ENCODE results near the gene WWOX.

The WWOX gene

GRCh38 chr16:79018650-79019429 is 919.4 kb downstream of the WWOX start:
- no peaks in the 10 kb centered on the region for H3F3A ChIP-seq (ENCODE audit: insufficient read depth, low read length)
- no peak overlapping the region for H2AFZ ChIP-seq (ENCODE audit: low read length)
- H3K27ac ChIP-seq (ENCODE audit: low read length): no peak overlapping the region
- no peaks in the 10 kb centered on the region for H3K36me3 ChIP-seq (replicated peaks; ENCODE audit: insufficient read depth, low read length)
- no peak overlapping the region for H3K9ac ChIP-seq (ENCODE audit: low read length)
- H3K79me2 ChIP-seq (ENCODE audit: low read length): no peaks in the 10 kb centered on the region
- no peak overlapping the region for H3K4me2 ChIP-seq (ENCODE audit: low read depth, low read length)
- no peaks in the 10 kb centered on the region for H4K20me1 ChIP-seq (ENCODE audit: insufficient read depth, low read length)
- no peak overlapping the region for H3K4me3 ChIP-seq (ENCODE audit: low read length)
- no peaks in the 10 kb centered on the region for H3K4me1 ChIP-seq (ENCODE audit: low read length)
- no peaks in the 10 kb centered on the region for H3K9me2 ChIP-seq (replicated peaks; ENCODE audit: insufficient read depth, low read length)
- no peaks in the 10 kb centered on the region for H3K27me3 ChIP-seq (replicated peaks; ENCODE audit: insufficient read depth, low read length)
- no peaks in the 10 kb centered on the region for H3K9me3 ChIP-seq (replicated peaks; ENCODE audit: insufficient read depth, low read length)
- no peak for DNase-seq
- TF ChIP-seq, protein P1, sequence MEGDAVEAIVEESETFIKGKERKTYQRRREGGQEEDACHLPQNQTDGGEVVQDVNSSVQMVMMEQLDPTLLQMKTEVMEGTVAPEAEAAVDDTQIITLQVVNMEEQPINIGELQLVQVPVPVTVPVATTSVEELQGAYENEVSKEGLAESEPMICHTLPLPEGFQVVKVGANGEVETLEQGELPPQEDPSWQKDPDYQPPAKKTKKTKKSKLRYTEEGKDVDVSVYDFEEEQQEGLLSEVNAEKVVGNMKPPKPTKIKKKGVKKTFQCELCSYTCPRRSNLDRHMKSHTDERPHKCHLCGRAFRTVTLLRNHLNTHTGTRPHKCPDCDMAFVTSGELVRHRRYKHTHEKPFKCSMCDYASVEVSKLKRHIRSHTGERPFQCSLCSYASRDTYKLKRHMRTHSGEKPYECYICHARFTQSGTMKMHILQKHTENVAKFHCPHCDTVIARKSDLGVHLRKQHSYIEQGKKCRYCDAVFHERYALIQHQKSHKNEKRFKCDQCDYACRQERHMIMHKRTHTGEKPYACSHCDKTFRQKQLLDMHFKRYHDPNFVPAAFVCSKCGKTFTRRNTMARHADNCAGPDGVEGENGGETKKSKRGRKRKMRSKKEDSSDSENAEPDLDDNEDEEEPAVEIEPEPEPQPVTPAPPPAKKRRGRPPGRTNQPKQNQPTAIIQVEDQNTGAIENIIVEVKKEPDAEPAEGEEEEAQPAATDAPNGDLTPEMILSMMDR (IDR thresholded peaks at IDR 0.05; ENCODE audit: low read length): no peak
- TF ChIP-seq EZH2phosphoT487 (IDR thresholded peaks at IDR 0.05; ENCODE audit: low read length) (no peak), EZH2 (optimal IDR thresholded peaks at IDR 0.05; ENCODE audit: low read depth, low read length) (no peak)

DNA sequence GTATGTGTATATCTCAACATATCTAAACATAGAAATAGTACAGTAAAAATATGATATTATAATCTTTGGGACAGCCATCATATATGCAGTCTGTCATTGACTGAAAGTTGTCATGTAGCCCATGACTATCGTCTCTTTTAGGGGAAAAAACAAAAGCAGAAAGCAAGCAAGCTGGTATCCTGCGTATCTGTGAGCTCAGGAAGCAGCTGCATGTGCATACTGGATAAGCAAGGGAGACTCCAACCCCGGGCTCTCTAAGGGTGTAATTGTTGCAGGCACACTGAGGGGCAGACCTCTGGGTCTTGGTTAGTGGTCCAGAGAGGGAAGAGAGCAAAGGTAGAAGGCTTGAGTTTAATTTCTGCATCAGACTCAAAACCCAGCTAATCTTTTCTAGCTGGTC is 920.0 kb downstream of the WWOX start:
- H3K36me3 ChIP-seq (replicated peaks; ENCODE audit: insufficient read depth, low read length): no peaks in the 10 kb centered on the region
- H3F3A ChIP-seq (ENCODE audit: insufficient read depth, low read length): no peaks in the 10 kb centered on the region
- H3K27me3 ChIP-seq (replicated peaks; ENCODE audit: insufficient read depth, low read length): no peaks in the 10 kb centered on the region
- no peaks in the 10 kb centered on the region for H3K9me3 ChIP-seq (replicated peaks; ENCODE audit: insufficient read depth, low read length)
- TF ChIP-seq, protein P1 (IDR thresholded peaks at IDR 0.05; ENCODE audit: low read length): no peak
- TF ChIP-seq EZH2phosphoT487 (IDR thresholded peaks at IDR 0.05; ENCODE audit: low read length): no peak
- TF ChIP-seq EZH2 (optimal IDR thresholded peaks at IDR 0.05; ENCODE audit: low read depth, low read length): no peak
- H3K9ac ChIP-seq (ENCODE audit: low read length): no peak overlapping the region
- H2AFZ ChIP-seq (ENCODE audit: low read length): no peak overlapping the region
- no peak overlapping the region for H3K4me3 ChIP-seq (ENCODE audit: low read length)
- H3K4me2 ChIP-seq (ENCODE audit: low read depth, low read length): no peak overlapping the region
- no peaks in the 10 kb centered on the region for H3K4me1 ChIP-seq (ENCODE audit: low read length)
- no peak for DNase-seq
- H3K27ac ChIP-seq (ENCODE audit: low read length): no peak overlapping the region
- H3K9me2 ChIP-seq (replicated peaks; ENCODE audit: insufficient read depth, low read length): no peaks in the 10 kb centered on the region
- no peaks in the 10 kb centered on the region for H3K79me2 ChIP-seq (ENCODE audit: low read length)
- H4K20me1 ChIP-seq (ENCODE audit: insufficient read depth, low read length): no peaks in the 10 kb centered on the region

DNA sequence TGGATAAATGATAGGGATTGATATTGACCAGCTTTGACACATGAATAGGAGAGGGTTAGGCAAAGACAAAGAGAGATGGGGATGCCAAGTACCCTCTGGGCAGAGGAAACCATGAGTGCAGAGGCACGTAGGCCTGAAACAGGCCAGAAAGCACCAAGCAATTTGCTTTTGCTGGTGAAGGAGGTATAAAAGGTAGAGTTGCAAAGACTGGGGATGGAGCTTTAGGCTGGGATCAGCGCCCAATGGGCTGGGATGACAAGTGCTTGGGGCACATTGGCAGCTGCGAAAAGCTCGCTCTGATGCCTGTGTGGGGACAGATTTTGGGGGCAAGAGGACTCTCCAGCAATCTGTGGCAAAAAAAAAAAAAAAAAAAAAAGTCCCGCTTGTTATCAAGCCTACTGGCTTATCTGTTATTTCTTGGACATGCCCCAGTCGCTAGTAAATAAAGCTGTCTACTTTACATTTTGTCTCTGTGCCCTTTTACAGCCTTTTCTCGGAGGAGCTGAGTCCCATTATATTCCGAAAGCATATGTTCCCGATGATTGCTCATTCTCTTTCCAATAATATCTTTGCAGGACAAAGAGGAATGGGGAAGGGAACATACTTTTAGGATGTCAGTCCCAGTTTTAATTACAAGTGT is 922.7 kb downstream of the WWOX start:
- no peak overlapping the region for H3K27ac ChIP-seq (ENCODE audit: low read length)
- H3F3A ChIP-seq (ENCODE audit: insufficient read depth, low read length): no peaks in the 10 kb centered on the region
- H4K20me1 ChIP-seq (ENCODE audit: insufficient read depth, low read length): no peaks in the 10 kb centered on the region
- H3K9ac ChIP-seq (ENCODE audit: low read length): no peak overlapping the region
- H3K9me3 ChIP-seq (replicated peaks; ENCODE audit: insufficient read depth, low read length): no peaks in the 10 kb centered on the region
- H3K79me2 ChIP-seq (ENCODE audit: low read length): no peaks in the 10 kb centered on the region
- H3K4me3 ChIP-seq (ENCODE audit: low read length): no peak overlapping the region
- no peak overlapping the region for H3K4me2 ChIP-seq (ENCODE audit: low read depth, low read length)
- H3K36me3 ChIP-seq (replicated peaks; ENCODE audit: insufficient read depth, low read length): no peaks in the 10 kb centered on the region
- H2AFZ ChIP-seq (ENCODE audit: low read length): no peak overlapping the region
- H3K27me3 ChIP-seq (replicated peaks; ENCODE audit: insufficient read depth, low read length): no peaks in the 10 kb centered on the region
- DNase-seq: no peak
- no peaks in the 10 kb centered on the region for H3K4me1 ChIP-seq (ENCODE audit: low read length)
- no peaks in the 10 kb centered on the region for H3K9me2 ChIP-seq (replicated peaks; ENCODE audit: insufficient read depth, low read length)
- TF ChIP-seq EZH2phosphoT487 (IDR thresholded peaks at IDR 0.05; ENCODE audit: low read length): no peak
- no peak for TF ChIP-seq EZH2 (optimal IDR thresholded peaks at IDR 0.05; ENCODE audit: low read depth, low read length)
- TF ChIP-seq, protein P1 (IDR thresholded peaks at IDR 0.05; ENCODE audit: low read length): no peak

All from MM.1S (cell line).